ENCODE measurements around the gene CABLES1. TPM values are rescaled to one million over a fixed set of nuclear protein-coding genes. Genes with fewer than 3 reads are reported as not detected.

CABLES1 gene
- total and polyA plus RNA-seq, 2 of the 8 experiments (the other 6 are each of a cell fraction or from before 2014, with no cell fraction given): 9.2 to 26.4 TPM

GRCh38 chr18:23146861-23147469 lies 11.7 kb downstream of the CABLES1 start:
- POLR2A ChIA-PET (ENCODE audit: partially characterized antibody): interaction anchor here (1.0 to 4.5 kb wide), 7 partner anchors 9 to 264 kb away, joined by 3 to 22 read pairs (median 5); partner anchors contain the start of gene CABLES1
- Histone ChIP-seq H3K36me3 (ENCODE audit: control insufficient read depth in 2 of 4, insufficient read depth in 4 of 4, low read length in 3 of 4) (peaks cover 0 to 7% (median 0%) of the 10 kb centered on the region in 4 experiments; a peak in 2 of 8 replicates), H3K79me2 (ENCODE audit: control insufficient read depth in 1 of 2, insufficient read depth in 2 of 2, low read length in 2 of 2) (peaks cover 18 to 93% of the 10 kb centered on the region in 2 experiments), H2AK5ac (ENCODE audit: low read depth, low read length) (no peak overlapping the region), H2BK12ac (ENCODE audit: low read depth, low read length) (no peak overlapping the region), H3K79me1 (ENCODE audit: low read depth, low read length) (peaks cover 15% of the 10 kb centered on the region), H2BK20ac (ENCODE audit: low read length) (no peak overlapping the region), H3K4me3 (ENCODE audit: extremely low read depth in 1 of 4, insufficient read depth in 2 of 4, low read depth in 3 of 4, low read length in 4 of 4) (no peak overlapping the region), H3K4ac (replicated peaks; ENCODE audit: insufficient read length, low read depth, low read length) (no peak overlapping the region), H3K18ac (ENCODE audit: extremely low read depth, low read length) (no peak overlapping the region), H3K4me1 (replicated peaks in 1 of 4; ENCODE audit: control insufficient read depth in 3 of 4, insufficient read depth in 4 of 4, low read length in 3 of 4) (peaks cover 1 to 21% (median 6%) of the 10 kb centered on the region in 4 experiments; a peak in 6 of 7 replicates), H4K5ac (ENCODE audit: insufficient read length, low read depth, low read length) (no peak overlapping the region), H3K27ac (ENCODE audit: low read depth, low read length) (no peak overlapping the region), H3K14ac (ENCODE audit: insufficient read length) (no peak overlapping the region), H2BK15ac (ENCODE audit: low read length) (no peak overlapping the region), H2BK120ac (replicated peaks; ENCODE audit: low read depth, low read length) (no peak overlapping the region), H3K27me3 (replicated peaks in 1 of 4; ENCODE audit: control insufficient read depth in 3 of 4, extremely low read depth in 1 of 4, insufficient read depth in 3 of 4, low read length in 3 of 4) (no peaks in the 10 kb centered on the region), H3K9ac (replicated peaks in 1 of 4; ENCODE audit: extremely low read depth in 1 of 4, low read depth in 3 of 4, low read length in 3 of 4) (no peak overlapping the region), H4K8ac (ENCODE audit: extremely low read depth, insufficient read depth, low read length) (no peak overlapping the region), H3K9me3 (ENCODE audit: insufficient read depth in 2 of 2, low read depth in 1 of 2, low read length in 1 of 2) (no peaks in the 10 kb centered on the region), H3K4me2 (ENCODE audit: insufficient read depth in 1 of 2, low read depth in 2 of 2, low read length in 2 of 2) (no peak overlapping the region), H3K23me2 (ENCODE audit: low read depth, low read length) (no peaks in the 10 kb centered on the region), H2AFZ (ENCODE audit: low read length) (no peak overlapping the region), H3K56ac (replicated peaks; ENCODE audit: insufficient read length, low read depth, low read length) (no peak overlapping the region), H3K23ac (ENCODE audit: insufficient read length) (no peak overlapping the region), H4K20me1 (replicated peaks in 1 of 2; ENCODE audit: control insufficient read depth in 1 of 2, insufficient read depth in 2 of 2, low read length in 2 of 2) (peaks cover 4 to 14% of the 10 kb centered on the region in 2 experiments), H4K91ac (replicated peaks; ENCODE audit: insufficient read length, low read length) (no peak overlapping the region), H2BK5ac (ENCODE audit: low read depth, low read length) (no peak overlapping the region)
- FAIRE-seq (no peak), DNase-seq (ENCODE audit: low read depth in 1 of 2, low spot score in 2 of 2) (no peak)
- CTCF ChIA-PET (ENCODE audit: partially characterized antibody): interaction anchor here (0.5 to 2.8 kb wide), 12 partner anchors 9 to 1472 kb away, joined by 3 to 15 read pairs (median 4); no protein-coding TSS in a partner anchor
- WGBS, 2 experiments (ENCODE audit: extremely low coverage in 1 of 2, insufficient coverage in 1 of 2, insufficient read length in 1 of 2, insufficient replicate concordance in 2 of 2, low coverage in 1 of 2, low lambda C conversion rate in 2 of 2, missing lambda C conversion rate in 1 of 2): 83% methylated on average over 11 of the region's 11 CpGs; no CpG with 5 or more reads in 1 of the 2 experiments
- TF ChIP-seq JUN (IDR thresholded peaks at IDR 0.05; ENCODE audit: low read depth, low read length) (no peak), ATF2 (IDR thresholded peaks at IDR 0.05; ENCODE audit: low read length) (no peak), SAP30 (IDR thresholded peaks at IDR 0.05; ENCODE audit: insufficient read depth, insufficient replicate concordance, low read length) (no peak), ASH2L (IDR thresholded peaks at IDR 0.05; ENCODE audit: low read length) (no peak), RAD21 (IDR thresholded peaks at IDR 0.05 in 1 of 2, conservative IDR thresholded peaks at IDR 0.05 in 1 of 2; ENCODE audit: low read depth in 2 of 2, low read length in 2 of 2) (no peak), RBBP5 (IDR thresholded peaks at IDR 0.05; ENCODE audit: borderline replicate concordance, low read depth, low read length) (no peak), CTCF (IDR thresholded peaks at IDR 0.05; ENCODE audit: control extremely low read depth in 1 of 3, insufficient read depth in 1 of 3, low read depth in 1 of 3, low read length in 3 of 3) (no peak)
